Stimulated activated CD4-positive, alpha-beta T cell treated with anti-CD3 and anti-CD28 coated beads, Interleukin-15, amount 100 ng/mL, for 24 hours (primary cell): Measurements from ENCODE around the gene KRTAP5-3.

Source experiments
- DNase-seq: peaks from one replicate; pipeline ENCODE4 v3.0.0-alpha.2; 2020

The KRTAP5-3 gene

GRCh38 chr11:1642288-1643145 is 34.3 kb upstream of the KRTAP5-3 start:
- DNase-seq = no peak

GRCh38 chr11:1641096-1641495 is 32.8 kb upstream of the KRTAP5-3 start:
- no peak for DNase-seq

GRCh38 chr11:1640076-1640946 is 32.0 kb upstream of the KRTAP5-3 start:
- peak; percentile 47 for DNase-seq

- no peak for DNase-seq
Observed at GRCh38 chr11:1639666-1640065, 31.4 kb upstream of the KRTAP5-3 start.

GRCh38 chr11:1639102-1639620 is 30.9 kb upstream of the KRTAP5-3 start:
- DNase-seq = no peak

- DNase-seq = no peak
Observed at GRCh38 chr11:1638344-1638743, 30.1 kb upstream of the KRTAP5-3 start.

GRCh38 chr11:1637628-1638027 is 29.4 kb upstream of the KRTAP5-3 start:
- DNase-seq = no peak

- DNase-seq = no peak
Observed at GRCh38 chr11:1636291-1636950, 28.2 kb upstream of the KRTAP5-3 start.

GRCh38 chr11:1633864-1634263 is 25.6 kb upstream of the KRTAP5-3 start:
- no peak for DNase-seq

GRCh38 chr11:1632053-1632714 is 23.9 kb upstream of the KRTAP5-3 start:
- DNase-seq = no peak

GRCh38 chr11:1631066-1631568 is 22.9 kb upstream of the KRTAP5-3 start:
- no peak for DNase-seq

GRCh38 chr11:1630271-1630670 is 22.0 kb upstream of the KRTAP5-3 start:
- DNase-seq = no peak

- no peak for DNase-seq
Observed at GRCh38 chr11:1629326-1630185, 21.3 kb upstream of the KRTAP5-3 start, which contains the start of gene KRTAP5-5. Gene KRTAP5-5, plus strand, starts transcription at chr11:1629775. Its CDS starts 66 bp downstream, at chr11:1629841.

GRCh38 chr11:1628506-1629325 is 20.5 kb upstream of the KRTAP5-3 start:
- DNase-seq = peak; percentile 75

GRCh38 chr11:1625541-1625940 is 17.3 kb upstream of the KRTAP5-3 start:
- DNase-seq = no peak

- DNase-seq = no peak
Observed at GRCh38 chr11:1624621-1625020, 16.4 kb upstream of the KRTAP5-3 start.

- DNase-seq = no peak
Observed at GRCh38 chr11:1623716-1624115, 15.5 kb upstream of the KRTAP5-3 start.

GRCh38 chr11:1622086-1622485 is 13.8 kb upstream of the KRTAP5-3 start, which contains the start of gene KRTAP5-4:
Gene KRTAP5-4, minus strand, starts transcription at chr11:1622138. Its CDS starts 45 bp downstream, at chr11:1622093.
- DNase-seq = no peak

- peak; percentile 16 for DNase-seq
Observed at GRCh38 chr11:1619449-1619848, 11.2 kb upstream of the KRTAP5-3 start.

GRCh38 chr11:1618231-1618630 is 10.0 kb upstream of the KRTAP5-3 start:
- DNase-seq = no peak
